ENCODE data around the gene SCN3B.

- TF ChIP-seq, protein P1, sequence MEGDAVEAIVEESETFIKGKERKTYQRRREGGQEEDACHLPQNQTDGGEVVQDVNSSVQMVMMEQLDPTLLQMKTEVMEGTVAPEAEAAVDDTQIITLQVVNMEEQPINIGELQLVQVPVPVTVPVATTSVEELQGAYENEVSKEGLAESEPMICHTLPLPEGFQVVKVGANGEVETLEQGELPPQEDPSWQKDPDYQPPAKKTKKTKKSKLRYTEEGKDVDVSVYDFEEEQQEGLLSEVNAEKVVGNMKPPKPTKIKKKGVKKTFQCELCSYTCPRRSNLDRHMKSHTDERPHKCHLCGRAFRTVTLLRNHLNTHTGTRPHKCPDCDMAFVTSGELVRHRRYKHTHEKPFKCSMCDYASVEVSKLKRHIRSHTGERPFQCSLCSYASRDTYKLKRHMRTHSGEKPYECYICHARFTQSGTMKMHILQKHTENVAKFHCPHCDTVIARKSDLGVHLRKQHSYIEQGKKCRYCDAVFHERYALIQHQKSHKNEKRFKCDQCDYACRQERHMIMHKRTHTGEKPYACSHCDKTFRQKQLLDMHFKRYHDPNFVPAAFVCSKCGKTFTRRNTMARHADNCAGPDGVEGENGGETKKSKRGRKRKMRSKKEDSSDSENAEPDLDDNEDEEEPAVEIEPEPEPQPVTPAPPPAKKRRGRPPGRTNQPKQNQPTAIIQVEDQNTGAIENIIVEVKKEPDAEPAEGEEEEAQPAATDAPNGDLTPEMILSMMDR (optimal IDR thresholded peaks at IDR 0.05 in 1 of 3, IDR thresholded peaks at IDR 0.05 in 1 of 3, conservative IDR thresholded peaks at IDR 0.05 in 1 of 3; ENCODE audit: extremely low read depth in 1 of 3, insufficient read depth in 2 of 3, low read length in 3 of 3): no peak
- TF ChIP-seq EZH2 (IDR thresholded peaks at IDR 0.05; ENCODE audit: low read length): no peak
Observed at GRCh38 chr11:123694551-123694950, 40.1 kb upstream of the SCN3B start.
